IPS DF 6.9 (cell line): ENCODE measurements around the gene LRRFIP1.

Experiments used
- DNase-seq: peaks from one replicate; pipeline ENCODE4 v3.0.0-alpha.2; 2013; ENCODE audit warnings: low read depth, low spot score
- H3K27ac ChIP-seq: one replicate; pipeline ENCODE4 v1.5.1; 2013; ENCODE audit warnings: low read length, control low read depth
- H3K27me3 ChIP-seq: 2 replicates; pipeline ENCODE4 v1.6.1; 2013; ENCODE audit warnings: mild to moderate bottlenecking, low read length; ENCODE audit not compliant: control insufficient read depth, insufficient read depth
- H3K36me3 ChIP-seq: 2 replicates; pipeline ENCODE4 v1.6.1; 2013; ENCODE audit warnings: low read length; ENCODE audit not compliant: control insufficient read depth, insufficient read depth
- H3K4me1 ChIP-seq: 2 replicates; pipeline ENCODE4 v1.6.1; 2013; ENCODE audit warnings: low read length; ENCODE audit not compliant: control insufficient read depth, insufficient read depth
- H3K4me3 ChIP-seq: 2 replicates; pipeline ENCODE4 v1.5.1; 2013; ENCODE audit warnings: mild to moderate bottlenecking, low read length
- H3K9me3 ChIP-seq: 2 replicates; pipeline ENCODE4 v1.6.1; 2013; ENCODE audit warnings: low read length, inconsistent platforms; ENCODE audit not compliant: control insufficient read depth, insufficient read depth
- WGBS: extraction: QIAGEN DNeasy Blood & Tissue Kit; methylation state at CpG from one replicate; pipeline ENCODE4 v1.1.7; 2013; ENCODE audit warnings: mixed read lengths, missing lambda C conversion rate; ENCODE audit not compliant: insufficient read length, insufficient coverage; 5-methylcytosine and 5-hydroxymethylcytosine counted together

LRRFIP1 gene

DNA sequence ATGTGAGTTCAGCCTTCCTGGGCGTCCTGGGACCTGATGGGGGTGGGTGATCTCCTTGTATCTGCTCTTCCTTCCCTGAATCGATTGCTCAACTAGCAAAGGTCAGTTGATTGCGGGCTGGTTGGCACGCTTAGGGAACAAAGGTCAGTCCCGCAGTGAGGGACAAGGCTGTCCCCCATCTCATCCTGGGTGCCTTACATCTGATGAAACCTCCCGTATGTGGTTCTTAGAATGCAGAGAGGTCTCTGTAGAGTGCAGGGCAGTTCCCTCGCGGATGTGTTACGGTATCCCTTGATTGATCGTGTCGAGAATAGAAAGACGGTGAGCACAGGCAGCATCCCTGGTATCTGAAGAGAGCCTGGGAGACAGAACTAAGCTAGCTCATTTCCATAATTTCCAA lies 114.8 kb downstream of the LRRFIP1 start:
- Histone ChIP-seq H3K4me1 (peaks cover 7% of the 10 kb centered on the region), H3K36me3 (peaks cover 2% of the 10 kb centered on the region; the same call in 1 of the 2 replicates), H3K4me3 (no peak overlapping the region), H3K9me3 (no peaks in the 10 kb centered on the region), H3K27ac (no peak overlapping the region), H3K27me3 (no peaks in the 10 kb centered on the region)
- no CpG with 5 or more reads among the region's 12 CpGs for WGBS
- DNase-seq = no peak

DNA sequence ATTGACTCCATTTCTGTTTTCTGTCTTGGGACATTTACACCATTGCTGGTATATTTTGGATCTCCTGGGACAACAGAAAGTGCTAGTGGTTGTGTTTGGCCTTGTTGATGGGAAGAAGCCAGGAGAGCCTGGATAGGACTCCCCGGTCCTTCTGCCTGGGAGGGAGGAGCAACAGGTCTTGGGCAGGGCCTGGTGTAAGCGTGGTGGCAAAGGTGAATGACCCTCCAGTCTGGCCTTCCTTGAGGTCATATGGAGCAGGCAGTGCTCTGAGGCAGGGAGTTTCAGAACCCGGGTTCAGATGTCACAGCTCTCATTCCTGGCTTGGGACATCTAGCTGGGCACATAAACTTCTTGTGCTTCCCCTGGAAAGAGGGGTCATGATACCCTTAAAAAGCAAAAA lies 115.2 kb downstream of the LRRFIP1 start:
- peaks cover 2% of the 10 kb centered on the region; the same call in 1 of the 2 replicates for H3K36me3 ChIP-seq
- no peak overlapping the region for H3K4me3 ChIP-seq
- DNase-seq = no peak
- no peaks in the 10 kb centered on the region for H3K27me3 ChIP-seq
- H3K4me1 ChIP-seq = peaks cover 7% of the 10 kb centered on the region
- no peak overlapping the region for H3K27ac ChIP-seq
- no CpG with 5 or more reads among the region's 3 CpGs for WGBS
- H3K9me3 ChIP-seq = no peaks in the 10 kb centered on the region

DNA sequence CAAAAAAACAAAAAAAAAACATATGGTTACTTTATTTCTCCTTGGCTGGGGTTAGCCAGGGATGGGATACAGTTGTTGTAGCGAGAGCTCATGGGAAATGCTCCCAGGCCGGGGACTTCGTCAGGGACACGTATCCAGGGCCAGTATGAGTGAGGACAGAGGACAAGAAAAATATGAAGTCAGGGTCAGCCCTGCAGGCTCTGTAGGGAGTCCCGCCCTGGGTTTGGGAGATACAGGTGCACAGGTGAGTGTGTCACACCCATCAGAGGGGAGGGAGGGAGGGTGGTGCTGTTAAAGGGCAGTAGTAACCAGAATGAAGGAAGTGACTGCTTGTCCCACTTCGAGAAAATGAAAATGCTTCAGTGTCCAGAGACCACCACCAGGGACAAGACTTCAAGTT lies 115.6 kb downstream of the LRRFIP1 start:
- no peaks in the 10 kb centered on the region for H3K27me3 ChIP-seq
- DNase-seq = no peak
- H3K4me1 ChIP-seq = peaks cover 7% of the 10 kb centered on the region
- no peaks in the 10 kb centered on the region for H3K9me3 ChIP-seq
- peaks cover 2% of the 10 kb centered on the region; the same call in 1 of the 2 replicates for H3K36me3 ChIP-seq
- H3K4me3 ChIP-seq = no peak overlapping the region
- WGBS = no CpG with 5 or more reads among the region's 6 CpGs
- H3K27ac ChIP-seq = no peak overlapping the region

DNA sequence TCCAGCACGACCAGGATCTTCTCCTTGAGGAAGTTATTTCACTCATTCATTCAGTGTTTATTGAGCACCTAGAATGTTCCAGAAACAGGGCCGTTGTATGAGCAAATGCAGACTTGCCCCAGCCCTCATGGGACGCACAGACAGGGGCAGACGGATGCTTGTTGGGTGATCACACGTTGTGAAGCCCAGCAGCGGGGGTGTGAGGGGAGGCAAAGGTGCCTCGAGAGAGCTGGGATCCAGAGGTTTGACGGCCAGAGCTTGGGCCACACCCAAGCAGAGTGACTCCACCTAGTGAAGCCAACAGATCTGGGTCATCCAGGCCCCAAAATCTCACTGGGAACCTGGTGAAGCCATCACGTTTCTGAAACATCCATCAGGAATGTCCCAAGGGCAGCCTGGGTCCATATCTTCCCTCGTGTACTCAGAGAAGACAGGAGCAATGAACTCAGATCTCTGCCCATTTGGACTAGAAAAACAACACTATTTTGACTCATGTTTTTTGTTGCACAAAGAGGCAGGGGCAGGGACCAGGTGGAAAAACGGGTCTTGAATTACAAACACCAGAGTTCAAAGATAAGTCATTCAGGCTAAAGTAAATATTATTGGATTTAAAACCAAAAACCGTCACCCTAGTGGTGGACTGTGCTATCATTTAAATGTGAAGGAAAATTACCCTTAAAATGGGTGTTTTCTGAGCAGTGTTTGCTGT lies 116.3 kb downstream of the LRRFIP1 start:
- H3K4me3 ChIP-seq = no peak overlapping the region
- peaks cover 2% of the 10 kb centered on the region; the same call in 1 of the 2 replicates for H3K36me3 ChIP-seq
- H3K27ac ChIP-seq = no peak overlapping the region
- H3K27me3 ChIP-seq = no peaks in the 10 kb centered on the region
- H3K9me3 ChIP-seq = no peaks in the 10 kb centered on the region
- no CpG with 5 or more reads among the region's 12 CpGs for WGBS
- peaks cover 7% of the 10 kb centered on the region for H3K4me1 ChIP-seq
- no peak for DNase-seq

DNA sequence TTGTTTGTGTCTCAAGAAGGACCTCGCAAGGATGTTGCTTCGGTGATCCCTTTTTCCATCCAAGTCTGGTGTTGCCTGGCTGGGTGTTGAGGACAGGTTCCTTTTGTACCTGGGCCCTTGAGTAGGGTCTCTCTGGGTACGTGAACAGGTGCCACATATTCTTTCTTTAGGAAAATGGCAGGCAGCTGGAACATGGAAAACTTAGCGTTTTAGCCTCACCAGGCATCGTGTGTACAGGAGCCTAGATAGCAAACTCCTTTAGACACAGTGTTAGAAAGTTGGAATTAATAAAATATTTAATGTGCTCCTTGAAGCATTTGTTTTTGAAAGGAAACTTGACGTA lies 116.9 kb downstream of the LRRFIP1 start:
- no peak overlapping the region for H3K4me3 ChIP-seq
- WGBS = no CpG with 5 or more reads among the region's 6 CpGs

DNA sequence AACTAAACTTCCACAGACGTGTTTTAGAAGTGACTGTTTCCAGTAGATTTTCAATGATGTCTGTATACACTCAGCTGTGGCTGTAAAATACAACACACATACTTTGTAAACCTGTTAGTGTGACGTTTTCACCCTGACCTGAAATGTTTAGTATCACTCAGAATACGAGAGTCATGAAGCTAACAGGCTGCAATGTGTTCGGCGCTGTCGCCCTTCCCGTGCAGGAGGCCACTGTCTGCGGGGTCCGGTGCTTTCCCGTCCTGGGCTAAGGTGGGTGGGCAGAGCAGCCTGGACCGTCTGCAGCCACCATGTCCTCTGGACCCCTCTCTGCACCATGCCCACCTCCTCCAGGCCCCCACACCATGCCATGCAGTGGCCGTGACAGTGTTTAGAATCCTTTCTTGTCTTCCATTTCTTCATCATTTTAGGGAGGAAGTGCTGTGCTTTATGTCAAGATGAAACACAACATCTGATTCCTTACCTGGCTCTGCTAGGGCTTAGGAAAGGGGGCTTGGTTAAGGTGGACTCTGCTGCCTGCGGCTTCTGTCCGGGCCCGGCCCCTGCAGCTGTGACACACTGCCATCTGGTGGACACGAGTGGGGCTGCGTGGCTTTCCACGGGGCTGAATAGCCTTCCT lies 117.3 kb downstream of the LRRFIP1 start:
- no peaks in the 10 kb centered on the region for H3K9me3 ChIP-seq
- no peak overlapping the region for H3K27ac ChIP-seq
- H3K4me1 ChIP-seq = peaks cover 5% of the 10 kb centered on the region
- peaks cover 2% of the 10 kb centered on the region; the same call in 1 of the 2 replicates for H3K36me3 ChIP-seq
- DNase-seq = peak; percentile 39
- WGBS = no CpG with 5 or more reads among the region's 18 CpGs
- H3K4me3 ChIP-seq = no peak overlapping the region
- H3K27me3 ChIP-seq = no peaks in the 10 kb centered on the region

More for the DNA sequence above, 116.9 kb downstream of the LRRFIP1 start:
- H3K4me1 ChIP-seq = peaks cover 5% of the 10 kb centered on the region
- no peak overlapping the region for H3K27ac ChIP-seq
- H3K9me3 ChIP-seq = no peaks in the 10 kb centered on the region
- DNase-seq = no peak
- H3K36me3 ChIP-seq = peaks cover 2% of the 10 kb centered on the region; the same call in 1 of the 2 replicates
- H3K27me3 ChIP-seq = no peaks in the 10 kb centered on the region

DNA sequence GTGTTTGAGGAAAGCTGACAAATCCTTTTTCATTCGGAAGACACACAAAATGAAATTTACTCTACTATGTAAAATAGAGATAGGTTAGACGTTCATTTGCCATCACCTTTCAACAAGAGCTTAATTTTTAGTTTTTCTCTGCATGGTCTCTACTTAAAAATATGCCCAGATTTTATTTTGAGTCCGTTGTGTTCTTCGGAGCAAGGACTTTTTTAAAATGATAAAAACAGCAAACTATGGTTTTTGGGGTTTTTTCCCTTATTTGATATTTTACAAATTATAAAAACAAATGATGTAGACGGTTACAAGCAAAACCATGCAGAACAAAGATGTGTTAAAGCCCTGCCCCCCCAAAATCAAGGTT lies 117.8 kb downstream of the LRRFIP1 start:
- Histone ChIP-seq H3K27ac (no peak overlapping the region), H3K9me3 (no peaks in the 10 kb centered on the region), H3K36me3 (peaks cover 2% of the 10 kb centered on the region; the same call in 1 of the 2 replicates), H3K4me1 (peaks cover 5% of the 10 kb centered on the region), H3K4me3 (no peak overlapping the region), H3K27me3 (no peaks in the 10 kb centered on the region)
- DNase-seq = no peak
- no CpG with 5 or more reads among the region's 5 CpGs for WGBS

DNA sequence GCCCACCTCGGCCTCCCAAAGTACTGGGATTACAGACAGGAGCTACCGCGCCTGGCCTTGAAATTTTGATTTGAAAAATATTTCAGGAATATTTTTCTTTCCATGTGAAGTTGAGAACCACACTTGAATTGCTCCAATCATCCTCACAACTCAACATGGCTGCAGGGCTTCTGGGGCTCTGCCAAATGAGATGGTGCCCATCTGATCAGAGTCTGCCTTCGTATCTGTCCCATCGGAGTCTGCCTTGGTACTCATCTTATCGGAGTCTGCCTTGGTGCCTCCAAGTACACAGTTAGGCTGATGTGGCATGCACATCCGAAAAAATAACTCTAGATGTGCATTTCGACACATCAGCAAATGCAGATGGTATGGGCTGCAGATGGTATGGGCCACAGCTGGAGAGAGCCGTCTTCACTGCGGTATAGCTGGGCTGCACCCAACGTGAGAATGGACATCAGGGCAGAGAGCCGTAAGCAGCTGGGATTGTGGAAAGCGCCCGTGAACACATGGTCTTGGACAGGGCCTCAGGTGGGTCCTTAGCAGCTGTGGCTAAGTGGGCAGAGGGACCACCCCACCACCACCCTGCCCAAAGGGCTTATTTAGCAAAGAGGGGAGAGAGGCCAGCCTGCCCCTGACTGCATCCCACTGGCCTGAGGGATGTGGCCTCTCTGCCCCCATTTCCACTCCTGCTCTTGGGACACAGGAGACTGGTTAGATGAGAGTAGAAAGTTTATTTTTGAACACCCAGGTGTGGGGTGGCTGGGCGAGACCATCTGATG lies 119.1 kb downstream of the LRRFIP1 start:
- Histone ChIP-seq H3K27ac (no peak overlapping the region), H3K27me3 (no peaks in the 10 kb centered on the region), H3K36me3 (peaks cover 2% of the 10 kb centered on the region; the same call in 1 of the 2 replicates), H3K4me1 (peaks cover 5% of the 10 kb centered on the region), H3K9me3 (no peaks in the 10 kb centered on the region), H3K4me3 (no peak overlapping the region)
- WGBS = no CpG with 5 or more reads among the region's 15 CpGs
- DNase-seq = no peak

DNA sequence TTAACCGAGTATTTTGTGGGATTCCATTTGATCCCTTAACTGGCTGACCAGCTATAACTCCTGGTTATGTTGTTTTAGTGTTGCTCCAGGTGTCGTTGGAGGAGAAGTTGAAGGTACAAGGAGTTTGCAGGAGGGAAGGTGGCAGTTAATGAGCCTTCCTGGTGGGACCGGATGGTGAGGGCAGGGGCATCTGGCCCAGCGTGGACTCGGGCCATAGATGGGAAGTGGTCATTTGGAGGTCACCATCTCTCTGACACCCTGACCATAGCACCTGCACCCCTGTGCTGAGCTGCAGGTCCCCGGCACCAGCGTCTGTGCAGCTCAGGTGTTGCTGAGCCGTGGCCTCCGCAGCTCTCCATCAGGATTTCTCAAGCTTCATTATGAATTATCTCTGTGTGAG lies 119.8 kb downstream of the LRRFIP1 start:
- Histone ChIP-seq H3K4me1 (peaks cover 5% of the 10 kb centered on the region), H3K4me3 (no peak overlapping the region), H3K27ac (no peak overlapping the region), H3K36me3 (peaks cover 2% of the 10 kb centered on the region; the same call in 1 of the 2 replicates), H3K27me3 (no peaks in the 10 kb centered on the region), H3K9me3 (no peaks in the 10 kb centered on the region)
- no peak for DNase-seq
- WGBS = no CpG with 5 or more reads among the region's 9 CpGs

DNA sequence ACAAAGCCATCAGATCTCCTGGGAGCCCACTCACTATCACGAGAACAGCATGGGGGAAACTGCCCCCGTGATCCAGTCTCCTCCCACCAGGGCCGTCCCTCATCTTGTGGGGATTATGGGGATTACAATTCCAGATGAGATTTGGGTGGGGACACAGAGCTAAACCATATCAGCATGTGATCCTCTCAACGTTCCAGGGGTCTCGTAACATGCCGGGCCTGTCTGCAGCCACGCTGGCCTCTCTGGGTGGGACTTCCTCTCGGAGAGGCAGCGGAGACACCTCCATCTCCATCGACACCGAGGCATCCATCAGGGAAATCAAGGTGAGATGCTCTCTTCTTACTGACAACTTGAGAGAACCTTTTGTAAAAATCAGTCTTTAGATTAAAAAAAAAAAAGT lies 121.6 kb downstream of the LRRFIP1 start:
- no CpG with 5 or more reads among the region's 11 CpGs for WGBS
- Histone ChIP-seq H3K9me3 (no peaks in the 10 kb centered on the region), H3K4me3 (no peak overlapping the region), H3K36me3 (peaks cover 5% of the 10 kb centered on the region; the same call in 1 of the 2 replicates), H3K27ac (no peak overlapping the region), H3K27me3 (no peaks in the 10 kb centered on the region), H3K4me1 (peaks cover 2% of the 10 kb centered on the region)
- no peak for DNase-seq
